RWPE1 (cell line): Measurements from ENCODE around the gene PPHLN1.
A peak's percentile ranks its signal among the peaks of the same experiment; 100 is the strongest.

ENCODE experiments used
- CTCF ChIA-PET: fragments of 350-600 bp; sonication (Branson Sonifier 250); formaldehyde crosslinking; extraction: SDS; loops from one replicate; lab custom pipeline; 2021; lab: Yijun Ruan, JAX
- POLR2A ChIA-PET: fragments of 400-600 bp; formaldehyde crosslinking; extraction: SDS; loops from one replicate; lab custom pipeline; 2020; ENCODE audit warnings: antibody characterized with exemption; ENCODE audit not compliant: low non-redundant PET; lab: Yijun Ruan, JAX
- DNase-seq: peaks from one replicate; pipeline ENCODE4 v3.0.0; 2012; ENCODE audit warnings: low spot score
- H3K27ac ChIP-seq: fragments of 450-650 bp; 2 replicates; pipeline ENCODE4 v1.5.1; 2017
- TF ChIP-seq, protein P1 (sequence below): fragments of 450-650 bp; conservative IDR thresholded peaks from 2 replicates; pipeline ENCODE4 v1.5.1; 2017; ENCODE audit warnings: low read depth, mild to moderate bottlenecking

PPHLN1 gene

GRCh38 chr12:42361909-42362646 lies 36.1 kb downstream of the PPHLN1 start:
- TF ChIP-seq, protein P1, sequence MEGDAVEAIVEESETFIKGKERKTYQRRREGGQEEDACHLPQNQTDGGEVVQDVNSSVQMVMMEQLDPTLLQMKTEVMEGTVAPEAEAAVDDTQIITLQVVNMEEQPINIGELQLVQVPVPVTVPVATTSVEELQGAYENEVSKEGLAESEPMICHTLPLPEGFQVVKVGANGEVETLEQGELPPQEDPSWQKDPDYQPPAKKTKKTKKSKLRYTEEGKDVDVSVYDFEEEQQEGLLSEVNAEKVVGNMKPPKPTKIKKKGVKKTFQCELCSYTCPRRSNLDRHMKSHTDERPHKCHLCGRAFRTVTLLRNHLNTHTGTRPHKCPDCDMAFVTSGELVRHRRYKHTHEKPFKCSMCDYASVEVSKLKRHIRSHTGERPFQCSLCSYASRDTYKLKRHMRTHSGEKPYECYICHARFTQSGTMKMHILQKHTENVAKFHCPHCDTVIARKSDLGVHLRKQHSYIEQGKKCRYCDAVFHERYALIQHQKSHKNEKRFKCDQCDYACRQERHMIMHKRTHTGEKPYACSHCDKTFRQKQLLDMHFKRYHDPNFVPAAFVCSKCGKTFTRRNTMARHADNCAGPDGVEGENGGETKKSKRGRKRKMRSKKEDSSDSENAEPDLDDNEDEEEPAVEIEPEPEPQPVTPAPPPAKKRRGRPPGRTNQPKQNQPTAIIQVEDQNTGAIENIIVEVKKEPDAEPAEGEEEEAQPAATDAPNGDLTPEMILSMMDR = no peak
- ChIA-PET POLR2A (no interaction called here), CTCF (interaction anchor here (0.6 kb wide), 1 partner anchor 231 kb away, joined by 3 read pairs; no protein-coding TSS in a partner anchor)
- H3K27ac ChIP-seq = no peak overlapping the region
- no peak for DNase-seq

GRCh38 chr12:42362647-42363260 lies 36.8 kb downstream of the PPHLN1 start:
- ChIA-PET CTCF (interaction anchor here (0.6 kb wide), 1 partner anchor 232 kb away, joined by 3 read pairs; no protein-coding TSS in a partner anchor), POLR2A (no interaction called here)
- H3K27ac ChIP-seq = no peak overlapping the region
- no peak for DNase-seq
- TF ChIP-seq, protein P1 = no peak

DNA sequence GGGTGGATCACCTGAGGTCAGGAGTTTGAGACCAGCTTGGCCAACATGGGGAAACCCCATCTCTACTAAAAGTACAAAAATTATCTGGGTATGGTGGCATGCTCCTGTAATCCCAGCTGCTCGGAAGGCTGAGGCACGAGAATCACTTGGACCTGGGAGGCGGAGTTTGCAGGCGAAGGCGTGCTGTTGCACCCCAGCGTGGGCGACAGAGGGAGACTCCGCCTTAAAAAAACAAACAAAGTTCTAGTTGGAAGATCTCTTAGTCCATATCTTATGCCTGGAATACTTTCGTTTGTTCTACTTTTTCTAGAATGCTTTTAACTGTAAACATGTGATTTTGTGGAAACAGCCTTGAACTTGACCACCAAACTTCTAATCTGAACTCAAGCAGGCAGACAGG lies 38.7 kb downstream of the PPHLN1 start:
- no peak for DNase-seq
- ChIA-PET POLR2A (no interaction called here), CTCF (no interaction called here)
- no peak overlapping the region for H3K27ac ChIP-seq
- TF ChIP-seq, protein P1 = no peak

GRCh38 chr12:42365486-42365885 lies 39.5 kb downstream of the PPHLN1 start:
- POLR2A ChIA-PET = no interaction called here
- CTCF ChIA-PET = no interaction called here

DNA sequence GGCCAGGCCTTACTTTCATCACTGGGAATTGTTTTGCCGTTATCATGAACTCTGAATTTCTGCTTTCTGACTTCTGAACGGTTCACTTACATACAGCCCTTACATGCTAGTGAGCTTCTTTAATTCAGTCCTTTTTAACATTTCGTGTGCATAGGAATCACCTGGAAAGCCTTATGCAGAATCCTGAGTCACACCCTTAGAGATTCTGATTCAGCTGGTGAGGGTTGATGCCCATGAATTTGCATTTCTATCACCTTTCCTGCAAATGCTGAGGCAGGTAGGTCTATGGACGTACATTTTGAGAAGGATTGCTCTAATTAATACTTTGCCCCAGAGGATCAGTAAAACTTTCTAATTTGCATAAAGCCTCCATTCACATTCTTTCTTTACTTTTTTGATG lies 44.0 kb downstream of the PPHLN1 start:
- CTCF ChIA-PET = interaction anchor here (0.6 to 0.7 kb wide), 2 partner anchors 21 to 304 kb away, joined by 3 to 4 read pairs; no protein-coding TSS in a partner anchor
- no peak for DNase-seq
- POLR2A ChIA-PET = no interaction called here
- H3K27ac ChIP-seq = no peak overlapping the region
- TF ChIP-seq, protein P1 = no peak

More at GRCh38 chr12:42365486-42365885, 39.5 kb downstream of the PPHLN1 start:
- TF ChIP-seq, protein P1 = no peak
- H3K27ac ChIP-seq = no peak overlapping the region
- no peak for DNase-seq

DNA sequence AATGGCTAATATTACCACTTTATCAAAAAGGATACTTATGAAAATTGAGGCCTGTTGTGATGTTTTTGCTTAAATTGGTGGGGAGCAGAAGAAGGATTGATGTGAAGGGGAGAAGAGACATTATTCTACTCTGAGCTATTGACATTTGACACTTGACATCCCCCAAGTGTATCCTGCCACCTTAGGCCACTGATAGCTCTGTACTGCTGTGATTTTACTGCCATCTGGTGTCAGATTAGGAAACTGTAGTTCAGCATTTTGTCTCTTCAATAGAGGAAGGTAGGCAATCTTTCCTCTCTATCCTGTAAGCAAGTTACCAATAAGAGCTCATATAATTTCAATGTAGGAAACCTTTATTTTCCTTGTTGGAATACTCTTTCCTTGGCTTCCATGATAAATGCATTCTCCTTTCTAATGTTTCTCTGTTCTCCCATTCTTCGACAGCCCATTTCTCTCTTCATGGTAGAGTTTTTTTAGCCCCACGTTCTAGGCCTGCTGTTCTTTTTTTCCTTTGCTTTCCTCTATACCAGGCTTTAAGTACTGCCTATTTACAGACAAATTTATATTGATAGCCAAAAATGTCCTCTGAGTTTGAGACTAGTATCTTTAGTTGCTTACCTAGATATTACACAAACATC lies 46.3 kb downstream of the PPHLN1 start:
- POLR2A ChIA-PET = no interaction called here
- CTCF ChIA-PET = interaction anchor here (0.5 to 2.3 kb wide), 14 partner anchors 14 to 1456 kb away, joined by 3 to 6 read pairs (median 3); no protein-coding TSS in a partner anchor
- DNase-seq = peak; percentile 42
- TF ChIP-seq, protein P1 = peak; percentile 82
- no peak overlapping the region for H3K27ac ChIP-seq
